SK-N-SH (cell line): ENCODE data around the gene ANK3. TPM values are rescaled to one million over a fixed set of nuclear protein-coding genes. Genes with fewer than 3 reads are reported as not detected.
A peak's percentile ranks its signal among the peaks of the same experiment; 100 is the strongest.

Source experiments
- CTCF ChIA-PET: fragments of 300-600, 350-600 bp; formaldehyde crosslinking; extraction: SDS; loops from one replicate; lab custom pipeline; 2021; lab: Yijun Ruan, JAX
- POLR2A ChIA-PET: fragments of 350-600 bp; sonication (Branson Sonifier 250); formaldehyde crosslinking; extraction: SDS; loops from one replicate; lab custom pipeline; 2020; ENCODE audit warnings: antibody characterized with exemption, inconsistent platforms; lab: Yijun Ruan, JAX
- DNase-seq: peaks from one replicate; pipeline ENCODE4 v3.0.0; 2012
- H2AFZ ChIP-seq: fragments of 200-600 bp; sonication (generic); 2 replicates; pipeline ENCODE4 v1.8.1; 2016; ENCODE audit warnings: antibody characterized with exemption, mild to moderate bottlenecking, low read depth
- H3F3A ChIP-seq: fragments of 200-600 bp; sonication (generic); replicated peaks from 2 replicates; pipeline ENCODE3; 2016; ENCODE audit warnings: antibody characterized with exemption, mild to moderate bottlenecking; ENCODE audit not compliant: insufficient read depth
- H3K27ac ChIP-seq, 2 experiments: fragments of 200-500 bp in 1 of 2; fragments of 200-600 bp in 1 of 2; sonication (Bioruptor generic) in 1 of 2; sonication (generic), shearing (Covaris generic) in 1 of 2; 2 replicates each; pipeline versions ENCODE4 v1.5.1 to v1.6.1; 2014 to 2016; ENCODE audit warnings: low read depth in 2 of 2, inconsistent platforms in 1 of 2, low read length in 1 of 2, mild to moderate bottlenecking in 1 of 2, mixed read lengths in 1 of 2
- H3K27me3 ChIP-seq: fragments of 200-600 bp; sonication (generic), shearing (Covaris generic); 2 replicates; pipeline ENCODE4 v1.6.1; 2016; ENCODE audit warnings: mixed run types; ENCODE audit not compliant: insufficient read depth
- H3K36me3 ChIP-seq, 2 experiments: fragments of 200-500 bp in 1 of 2; fragments of 200-600 bp in 1 of 2; sonication (Bioruptor generic) in 1 of 2; sonication (generic) in 1 of 2; replicated peaks in 1 of 2; 2 replicates each; pipeline versions ENCODE3 to v1.5.1; 2014 to 2016; ENCODE audit warnings: low read length in 1 of 2, mild to moderate bottlenecking in 1 of 2; ENCODE audit not compliant: insufficient read depth in 2 of 2, control insufficient read depth in 1 of 2
- H3K4me1 ChIP-seq, 2 experiments: fragments of 200-500 bp in 1 of 2; fragments of 200-600 bp in 1 of 2; sonication (Bioruptor generic) in 1 of 2; sonication (generic), shearing (Covaris generic) in 1 of 2; 2 replicates each; pipeline versions ENCODE4 v1.5.1 to v1.6.1; 2014 to 2016; ENCODE audit warnings: low read depth in 1 of 2, low read length in 1 of 2, mixed run types in 1 of 2; ENCODE audit not compliant: insufficient read depth in 2 of 2, control insufficient read depth in 1 of 2
- H3K4me2 ChIP-seq: fragments of 200-600 bp; sonication (generic), shearing (Covaris generic); 2 replicates; pipeline ENCODE4 v1.6.1; 2017; ENCODE audit warnings: mixed run types
- H3K4me3 ChIP-seq, 2 experiments: fragments of 200-500 bp in 1 of 2; fragments of 200-600 bp in 1 of 2; sonication (Bioruptor generic) in 1 of 2; sonication (generic), shearing (Covaris generic) in 1 of 2; 2 replicates each; pipeline versions ENCODE4 v1.5.1 to v1.8.1; 2014 to 2016; ENCODE audit warnings: low read depth in 2 of 2, inconsistent platforms in 1 of 2, low read length in 1 of 2, mild to moderate bottlenecking in 1 of 2, mixed read lengths in 1 of 2, moderate library complexity in 1 of 2
- H3K79me2 ChIP-seq: fragments of 200-600 bp; sonication (generic); 2 replicates; pipeline ENCODE4 v1.8.1; 2017; ENCODE audit warnings: mild to moderate bottlenecking; ENCODE audit not compliant: insufficient read depth
- H3K9ac ChIP-seq: fragments of 200-600 bp; sonication (generic); 2 replicates; pipeline ENCODE4 v1.6.1; 2017; ENCODE audit warnings: mixed run types
- H3K9me2 ChIP-seq: fragments of 200-600 bp; sonication (generic); 2 replicates; pipeline ENCODE4 v1.6.1; 2017; ENCODE audit warnings: mixed run types
- H3K9me3 ChIP-seq: fragments of 200-600 bp; sonication (generic); 2 replicates; pipeline ENCODE4 v1.6.1; 2017; ENCODE audit warnings: mixed run types, mild to moderate bottlenecking, moderate library complexity
- H4K20me1 ChIP-seq: fragments of 200-600 bp; sonication (generic); 2 replicates; pipeline ENCODE4 v1.6.1; 2017; ENCODE audit warnings: mild to moderate bottlenecking, mixed run types; ENCODE audit not compliant: insufficient read depth
- ELF1 ChIP-seq: IDR thresholded peaks from 2 replicates; pipeline ENCODE4 v1.4.0; 2012
- EZH2phosphoT487 ChIP-seq: fragments of 200-600 bp; sonication (generic); IDR thresholded peaks from 2 replicates; pipeline ENCODE4 v1.6.1; 2017; ENCODE audit warnings: low read depth, mixed run types, mild to moderate bottlenecking, antibody characterized with exemption, moderate library complexity, borderline replicate concordance
- FOSL2 ChIP-seq: IDR thresholded peaks from 2 replicates; pipeline ENCODE4 v1.4.0; 2012; ENCODE audit warnings: low read depth, mild to moderate bottlenecking, moderate library complexity, borderline replicate concordance
- FOXJ3 ChIP-seq: sonication (generic); formaldehyde crosslinking; IDR thresholded peaks from 2 replicates; pipeline ENCODE4 v1.5.1; 2020; ENCODE audit warnings: mild to moderate bottlenecking, missing genetic modification reagents
- MAX ChIP-seq: IDR thresholded peaks from 2 replicates; pipeline ENCODE4 v1.4.0; 2012; ENCODE audit warnings: low read depth
- MXI1 ChIP-seq: IDR thresholded peaks from 2 replicates; pipeline ENCODE4 v1.6.1; 2012; ENCODE audit warnings: mild to moderate bottlenecking, low read depth, low read length, improper control_type of control experiment
- NRF1 ChIP-seq: IDR thresholded peaks from 2 replicates; pipeline ENCODE4 v1.6.1; 2012; ENCODE audit warnings: low read depth, mild to moderate bottlenecking, low read length
- REST ChIP-seq: IDR thresholded peaks from 2 replicates; pipeline ENCODE4 v1.6.1; 2012; ENCODE audit warnings: mild to moderate bottlenecking, low read depth, low read length, moderate library complexity
- SIN3A ChIP-seq: IDR thresholded peaks from 2 replicates; pipeline ENCODE4 v1.6.1; 2012; ENCODE audit warnings: low read depth, mild to moderate bottlenecking, low read length, moderate library complexity, borderline replicate concordance
- SMC3 ChIP-seq: IDR thresholded peaks from 2 replicates; pipeline ENCODE4 v1.6.1; 2012; ENCODE audit warnings: low read depth, low read length, improper control_type of control experiment
- TEAD4 ChIP-seq: IDR thresholded peaks from 2 replicates; pipeline ENCODE4 v1.4.0; 2012; ENCODE audit warnings: mild to moderate bottlenecking, borderline replicate concordance; ENCODE audit not compliant: insufficient read depth
- ZBTB33 ChIP-seq: IDR thresholded peaks from 2 replicates; pipeline ENCODE4 v1.4.0; 2012; ENCODE audit warnings: low read depth, borderline replicate concordance
- WGBS: methylation state at CpG from one replicate; pipeline ENCODE4 v1.1.6; 2017; ENCODE audit warnings: low lambda C conversion rate; 5-methylcytosine and 5-hydroxymethylcytosine counted together
- polyA plus RNA-seq, 3 experiments: library from polyadenylated mRNA; depleted of rRNA; stranded (reverse); fragments of >200 nt; gene quantifications; 2 replicates each; pipeline ENCODE4 v1.2.3, GENCODE V29; 2012

The ANK3 gene
- polyA plus RNA-seq, 1 of the 3 experiments (the other 2 are of a cell fraction): 10.0 TPM

GRCh38 chr10:60281331-60281730, 108.3 kb downstream of the ANK3 start:
- H3K9ac ChIP-seq: no peak overlapping the region
- H3K4me3 ChIP-seq: no peak overlapping the region
- no peak for TF ChIP-seq REST
- no peak for TF ChIP-seq MAX
- TF ChIP-seq SIN3A: no peak
- no peak for TF ChIP-seq MXI1
- no peak for TF ChIP-seq SMC3
- no peak for TF ChIP-seq ELF1
- no peak for TF ChIP-seq NRF1
- no peak for TF ChIP-seq FOXJ3 (CRISPR knock-in tag)
- no peak for TF ChIP-seq ZBTB33
- TF ChIP-seq TEAD4: no peak
- TF ChIP-seq, all 33 proteins: peak for 0
- Histone ChIP-seq H2AFZ (no peak overlapping the region), H4K20me1 (no peaks in the 10 kb centered on the region), H3K79me2 (no peaks in the 10 kb centered on the region), H3F3A (peaks cover 26% of the 10 kb centered on the region), H3K27ac (peak overlapping the region in 1 of 2 experiments; percentile 85; a peak in 1 of 4 replicates), H3K36me3 (no peaks in the 10 kb centered on the region), H3K27me3 (no peaks in the 10 kb centered on the region), H3K9me3 (no peaks in the 10 kb centered on the region), H3K9me2 (no peaks in the 10 kb centered on the region), H3K4me1 (peaks cover 10 to 26% of the 10 kb centered on the region in 2 experiments), H3K4me2 (no peak overlapping the region)
- POLR2A ChIA-PET: no interaction called here
- CTCF ChIA-PET: interaction anchor here (2.6 kb wide), 1 partner anchor 77 kb away, joined by 7 read pairs; no protein-coding TSS in a partner anchor
- 90% methylated on average over 1 of the region's 1 CpG for WGBS
- no peak for DNase-seq

- Histone ChIP-seq H3F3A (peaks cover 26% of the 10 kb centered on the region), H3K36me3 (no peaks in the 10 kb centered on the region), H3K79me2 (no peaks in the 10 kb centered on the region), H3K9me2 (no peaks in the 10 kb centered on the region), H2AFZ (no peak overlapping the region), H3K4me3 (no peak overlapping the region), H3K27me3 (no peaks in the 10 kb centered on the region), H3K9me3 (no peaks in the 10 kb centered on the region), H3K27ac (no peak overlapping the region)
- CTCF ChIA-PET: interaction anchor here (1.0 kb wide), 1 partner anchor 12 kb away, joined by 3 read pairs; no protein-coding TSS in a partner anchor
- POLR2A ChIA-PET: no interaction called here
- WGBS: 95% methylated on average over 2 of the region's 2 CpGs
- no peak for DNase-seq
- TF ChIP-seq EZH2phosphoT487 (no peak), FOSL2 (no peak), SMC3 (no peak)
- TF ChIP-seq, all 33 proteins: peak for 0
- Histone ChIP-seq H4K20me1 (no peaks in the 10 kb centered on the region), H3K9ac (no peak overlapping the region), H3K4me2 (no peak overlapping the region), H3K4me1 (peaks cover 10 to 26% of the 10 kb centered on the region in 2 experiments)
Measured at GRCh38 chr10:60280475-60280874, 109.2 kb downstream of the ANK3 start.
